ENCODE results near the gene SLC7A4. TPM values are rescaled to one million over a fixed set of nuclear protein-coding genes. Genes with fewer than 3 reads are reported as not detected.

SLC7A4 gene
- total and polyA plus RNA-seq, 2 of the 8 experiments (the other 6 are each of a cell fraction or from before 2014, with no cell fraction given): 0.92 TPM; not detected in 1

GRCh38 chr22:21015466-21016006 is 16.8 kb downstream of the SLC7A4 start (continued):
- TF ChIP-seq CHD7 (IDR thresholded peaks at IDR 0.05; ENCODE audit: insufficient replicate concordance, low read length) (no peak), CBX5 (IDR thresholded peaks at IDR 0.05; ENCODE audit: low read depth, low read length) (no peak), ASH2L (IDR thresholded peaks at IDR 0.05; ENCODE audit: low read length) (no peak), GTF2F1 (IDR thresholded peaks at IDR 0.05; ENCODE audit: borderline replicate concordance, low read depth, low read length) (no peak), SAP30 (IDR thresholded peaks at IDR 0.05; ENCODE audit: insufficient read depth, insufficient replicate concordance, low read length) (no peak), RBBP5 (IDR thresholded peaks at IDR 0.05; ENCODE audit: borderline replicate concordance, low read depth, low read length) (no peak), YY1 (IDR thresholded peaks at IDR 0.05; ENCODE audit: low read depth, low read length) (no peak), JUND (IDR thresholded peaks at IDR 0.05; ENCODE audit: low read length) (no peak), TEAD4 (IDR thresholded peaks at IDR 0.05; ENCODE audit: low read depth, low read length) (no peak)

Data from H1 (cell line).